ENCODE measurements around the gene MRAS.

The MRAS gene

GRCh38 chr3:138389841-138390581, 41.6 kb downstream of the MRAS start:
- H3K4me3 ChIP-seq (ENCODE audit: low read depth, low read length) = no peak overlapping the region
- no peak for TF ChIP-seq CTCF (IDR thresholded peaks at IDR 0.05; ENCODE audit: low read depth, low read length)

- no peak for TF ChIP-seq CTCF (IDR thresholded peaks at IDR 0.05; ENCODE audit: low read depth, low read length)
- no peak overlapping the region for H3K4me3 ChIP-seq (ENCODE audit: low read depth, low read length)
Observed at GRCh38 chr3:138390582-138390932, 42.2 kb downstream of the MRAS start.

GRCh38 chr3:138394156-138394555, 45.8 kb downstream of the MRAS start:
- H3K4me3 ChIP-seq (ENCODE audit: low read depth, low read length) = no peak overlapping the region
- TF ChIP-seq CTCF (IDR thresholded peaks at IDR 0.05; ENCODE audit: low read depth, low read length) = no peak

- TF ChIP-seq CTCF (IDR thresholded peaks at IDR 0.05; ENCODE audit: low read depth, low read length) = no peak
- H3K4me3 ChIP-seq (ENCODE audit: low read depth, low read length) = no peak overlapping the region
Observed at GRCh38 chr3:138394686-138395085, 46.3 kb downstream of the MRAS start.

GRCh38 chr3:138395865-138396751, 47.7 kb downstream of the MRAS start:
- TF ChIP-seq CTCF (IDR thresholded peaks at IDR 0.05; ENCODE audit: low read depth, low read length) = no peak
- no peak overlapping the region for H3K4me3 ChIP-seq (ENCODE audit: low read depth, low read length)

- no peak overlapping the region for H3K4me3 ChIP-seq (ENCODE audit: low read depth, low read length)
- no peak for TF ChIP-seq CTCF (IDR thresholded peaks at IDR 0.05; ENCODE audit: low read depth, low read length)
Observed at GRCh38 chr3:138396752-138397410, 48.5 kb downstream of the MRAS start.
